ENCODE results near the gene MRPL17.

DNA sequence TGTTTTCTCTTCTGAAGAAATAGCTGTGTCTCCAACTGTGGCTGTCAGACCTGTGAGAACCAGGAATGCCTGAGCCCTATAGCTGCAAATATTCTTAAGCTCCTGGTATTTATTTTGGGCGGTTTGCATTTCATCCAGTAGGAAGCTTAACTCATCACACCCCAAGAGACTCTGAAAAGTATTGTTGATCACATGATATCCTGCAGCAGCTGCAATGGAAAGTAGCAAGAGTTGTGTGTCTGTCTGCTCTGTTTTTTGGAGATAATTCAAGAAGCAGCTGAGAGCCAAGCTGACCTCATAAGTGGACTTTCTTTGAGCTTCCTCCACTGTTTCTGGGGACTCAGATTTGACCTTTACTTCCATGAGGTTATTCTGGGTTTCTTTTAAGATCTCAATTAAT lies 36.4 kb upstream of the MRPL17 start:
- TF ChIP-seq CTCF (conservative IDR thresholded peaks at IDR 0.05; ENCODE audit: low read length) (no peak), EZH2phosphoT487 (IDR thresholded peaks at IDR 0.05; ENCODE audit: borderline replicate concordance) (no peak)

Data from Loucy (cell line).